AG09319 (cell line): ENCODE data around the gene TANC1.
A peak's percentile ranks its signal among the peaks of the same experiment; 100 is the strongest.
"Not testable (repeated sequence)": the region's sequence is repeated elsewhere in the genome, so short reads cannot be mapped to it uniquely, and the experiment has no call there.

Source experiments
- DNase-seq: peaks from one replicate; pipeline ENCODE4 v3.0.0-alpha.2; 2010; ENCODE audit warnings: low read depth; ENCODE audit errors: extremely low read depth
- TF ChIP-seq, protein P1 (sequence below): IDR thresholded peaks from 2 replicates; pipeline ENCODE4 v1.5.1; 2011; ENCODE audit warnings: low read depth, mild to moderate bottlenecking, inconsistent platforms, low read length, moderate library complexity

Gene TANC1

DNA sequence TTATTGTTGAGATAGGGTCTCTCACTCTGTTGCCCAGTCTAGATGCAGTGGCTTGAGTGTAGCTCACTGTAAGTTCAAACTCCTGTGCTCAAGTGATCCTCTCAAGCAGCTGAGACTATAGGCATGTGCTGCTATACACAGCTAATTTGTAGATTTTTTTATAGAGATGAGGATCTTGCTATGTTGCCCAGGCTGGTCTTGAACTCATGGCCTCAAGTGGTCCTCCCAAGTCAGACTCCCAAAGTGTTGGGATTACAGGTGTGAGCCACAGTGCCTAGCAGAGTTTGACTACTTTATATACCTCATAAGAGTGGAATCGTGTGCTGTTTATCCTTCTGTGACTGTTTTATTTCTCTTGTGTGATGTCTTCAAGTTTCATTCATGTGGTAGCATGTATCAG is 60.3 kb downstream of the TANC1 start:
- TF ChIP-seq, protein P1, sequence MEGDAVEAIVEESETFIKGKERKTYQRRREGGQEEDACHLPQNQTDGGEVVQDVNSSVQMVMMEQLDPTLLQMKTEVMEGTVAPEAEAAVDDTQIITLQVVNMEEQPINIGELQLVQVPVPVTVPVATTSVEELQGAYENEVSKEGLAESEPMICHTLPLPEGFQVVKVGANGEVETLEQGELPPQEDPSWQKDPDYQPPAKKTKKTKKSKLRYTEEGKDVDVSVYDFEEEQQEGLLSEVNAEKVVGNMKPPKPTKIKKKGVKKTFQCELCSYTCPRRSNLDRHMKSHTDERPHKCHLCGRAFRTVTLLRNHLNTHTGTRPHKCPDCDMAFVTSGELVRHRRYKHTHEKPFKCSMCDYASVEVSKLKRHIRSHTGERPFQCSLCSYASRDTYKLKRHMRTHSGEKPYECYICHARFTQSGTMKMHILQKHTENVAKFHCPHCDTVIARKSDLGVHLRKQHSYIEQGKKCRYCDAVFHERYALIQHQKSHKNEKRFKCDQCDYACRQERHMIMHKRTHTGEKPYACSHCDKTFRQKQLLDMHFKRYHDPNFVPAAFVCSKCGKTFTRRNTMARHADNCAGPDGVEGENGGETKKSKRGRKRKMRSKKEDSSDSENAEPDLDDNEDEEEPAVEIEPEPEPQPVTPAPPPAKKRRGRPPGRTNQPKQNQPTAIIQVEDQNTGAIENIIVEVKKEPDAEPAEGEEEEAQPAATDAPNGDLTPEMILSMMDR, result no peak
- no peak for DNase-seq

DNA sequence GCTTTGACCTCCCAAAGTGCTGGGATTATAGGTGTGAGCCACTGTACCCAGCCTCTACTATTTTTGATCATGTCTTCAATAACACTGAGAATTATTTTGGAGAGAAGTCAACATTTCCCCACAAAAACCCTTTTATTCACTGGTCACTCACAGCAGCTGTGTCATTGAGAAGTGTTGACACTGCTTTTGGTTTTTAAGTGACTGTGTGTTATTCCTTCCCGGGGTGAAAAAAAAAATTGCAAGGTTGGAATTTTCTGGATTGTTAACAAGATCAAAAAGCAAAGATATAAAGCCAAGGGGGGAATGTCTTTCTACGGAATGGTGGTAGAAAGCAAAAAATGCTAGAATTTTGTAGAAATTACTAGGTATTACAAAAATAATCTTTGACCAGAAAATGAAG is 61.5 kb downstream of the TANC1 start:
- DNase-seq, result no peak
- TF ChIP-seq, protein P1, result no peak

DNA sequence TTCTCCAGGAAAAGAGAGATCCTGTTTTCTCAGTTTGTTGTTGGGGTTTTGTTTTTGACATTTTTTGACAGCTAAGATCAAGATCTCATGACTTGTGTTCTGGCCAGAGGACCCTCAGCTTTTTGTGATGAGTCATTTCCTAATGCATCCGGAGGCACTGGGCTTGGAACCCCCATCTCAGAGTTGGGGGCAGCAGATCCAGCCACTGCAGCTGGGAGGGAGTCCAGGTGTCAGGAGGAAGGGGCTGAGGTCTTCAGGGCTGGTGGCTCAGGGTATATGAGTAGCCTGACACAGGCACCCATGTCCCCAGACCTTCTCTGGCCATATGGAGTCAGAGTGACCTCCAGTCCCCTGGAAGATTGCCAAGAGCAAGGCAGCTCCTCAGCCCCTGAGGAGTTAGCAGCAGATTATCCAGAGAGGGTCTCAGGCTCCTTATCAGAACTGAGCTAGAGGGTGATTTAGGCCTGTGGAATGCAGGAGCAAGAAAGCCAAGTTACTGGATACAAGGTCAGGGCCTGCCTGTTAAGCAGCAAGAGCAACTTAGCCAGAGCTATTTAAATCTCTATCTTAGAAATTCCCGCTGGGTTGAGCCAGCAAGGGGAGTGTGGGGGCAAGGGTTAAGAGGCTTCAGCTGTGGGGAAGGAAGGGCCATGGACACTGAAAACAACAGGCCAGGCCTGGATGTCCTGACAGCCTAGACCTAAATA is 62.4 kb downstream of the TANC1 start:
- DNase-seq, result peak; percentile 57
- TF ChIP-seq, protein P1, result no peak

DNA sequence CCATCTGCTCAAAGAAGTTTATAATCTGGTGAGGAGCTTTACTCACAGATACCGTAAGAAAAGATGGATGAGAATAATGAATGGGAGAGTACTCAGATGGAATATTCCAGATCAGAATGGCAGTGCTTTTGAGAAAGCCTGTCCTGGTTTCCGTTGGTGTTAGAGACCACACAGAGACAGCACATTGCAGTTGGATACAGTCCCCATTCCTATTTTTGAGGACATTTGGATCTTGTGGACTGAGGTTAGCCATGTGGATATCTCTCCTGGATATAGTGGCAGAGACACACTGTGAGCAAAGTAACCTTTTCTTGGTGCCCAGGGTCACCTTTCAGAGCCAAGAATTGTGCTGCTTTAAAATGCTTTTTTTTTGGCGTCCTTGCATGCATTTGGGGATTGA is 63.7 kb downstream of the TANC1 start:
- TF ChIP-seq, protein P1, result no peak
- DNase-seq, result no peak

DNA sequence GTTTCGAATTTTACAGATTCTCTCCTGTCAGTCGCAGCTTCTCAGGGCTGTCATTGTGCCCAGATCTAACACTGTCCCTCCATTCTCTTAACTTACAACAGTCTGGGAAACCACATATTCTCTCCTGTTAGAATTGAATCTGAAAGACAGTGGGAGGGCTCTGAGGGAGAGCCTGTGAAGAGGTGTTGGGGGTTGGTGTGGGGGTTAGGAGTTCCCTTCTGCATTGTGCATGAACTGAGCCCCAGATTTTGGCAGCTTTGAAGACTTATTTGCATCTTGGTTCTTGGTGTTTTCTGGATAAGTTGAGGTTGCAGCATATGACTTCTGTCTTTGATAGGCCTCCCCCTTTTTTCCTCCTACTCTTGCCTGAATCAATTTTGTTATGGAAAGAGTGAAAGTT is 64.1 kb downstream of the TANC1 start:
- TF ChIP-seq, protein P1, result no peak
- DNase-seq, result no peak

DNA sequence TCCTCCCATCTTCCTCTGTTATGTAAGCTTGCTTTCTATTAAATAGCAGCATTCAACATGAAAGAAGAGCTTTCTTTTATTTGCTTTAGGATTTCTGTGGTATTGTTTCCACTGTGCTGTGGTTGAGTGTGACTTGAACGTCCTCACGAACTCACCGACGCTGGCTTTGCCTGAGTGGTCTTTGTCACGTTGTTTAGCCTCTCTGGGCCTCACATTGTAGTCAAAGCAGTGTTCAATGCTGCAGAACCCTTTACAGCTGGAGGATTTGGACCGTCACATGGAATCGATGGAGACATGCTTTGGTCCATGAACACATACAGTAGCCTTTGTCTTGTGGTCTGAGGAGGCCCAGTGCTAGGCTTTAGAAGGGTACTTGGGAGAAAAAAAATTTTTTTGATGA is 66.3 kb downstream of the TANC1 start:
- TF ChIP-seq, protein P1, result no peak

DNA sequence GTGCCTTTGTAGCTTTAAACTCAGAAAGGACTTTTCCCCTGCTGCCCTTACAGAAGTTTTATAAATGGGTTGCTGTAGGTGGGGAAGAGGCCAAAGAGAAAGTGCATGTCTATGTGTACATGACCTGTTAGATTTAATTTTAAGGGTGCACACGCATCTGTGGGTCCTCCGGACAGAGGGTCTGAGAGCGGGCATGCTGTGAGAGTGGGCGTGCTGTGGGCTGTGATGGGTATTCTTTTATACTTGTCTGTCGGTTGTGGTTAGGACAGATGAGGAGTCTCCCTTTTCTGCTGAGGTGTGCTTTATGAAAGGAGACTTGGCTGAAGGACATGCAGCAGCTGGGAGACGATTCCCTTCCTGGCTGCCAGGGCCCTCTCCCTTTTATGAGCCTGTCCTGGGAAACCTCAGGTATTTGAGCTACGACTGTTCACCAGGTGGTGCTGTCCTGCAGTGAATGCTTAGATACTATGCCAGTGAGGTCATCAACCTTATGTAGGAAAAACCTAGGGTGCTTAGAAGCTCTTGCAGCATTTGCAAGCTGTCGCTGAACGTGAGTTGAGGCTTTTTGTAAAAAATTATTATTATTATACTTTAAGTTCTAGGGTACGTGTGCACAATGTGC is 67.5 kb downstream of the TANC1 start:
- TF ChIP-seq, protein P1, result no peak
- no peak for DNase-seq

More for the DNA sequence above, 66.3 kb downstream of the TANC1 start:
- DNase-seq, result no peak

GRCh38 chr2:159036461-159036860 is 68.0 kb downstream of the TANC1 start:
- not testable (repeated sequence) for DNase-seq

- not testable (repeated sequence) for DNase-seq
Measured at GRCh38 chr2:159041328-159041727, 72.9 kb downstream of the TANC1 start.
